ENCODE data around the gene CCBE1.

CCBE1 gene

GRCh38 chr18:59540346-59540745 is 156.9 kb downstream of the CCBE1 start:
- Histone ChIP-seq H3K4me3 (ENCODE audit: low read depth in 1 of 5, low read length in 5 of 5) (no peak overlapping the region), H3K27me3 (ENCODE audit: control insufficient read depth in 5 of 5, insufficient read depth in 4 of 5, low read length in 5 of 5) (no peaks in the 10 kb centered on the region), H3K36me3 (ENCODE audit: control insufficient read depth in 5 of 5, insufficient read depth in 5 of 5, low read length in 5 of 5) (no peaks in the 10 kb centered on the region), H3K27ac (ENCODE audit: low read depth, low read length) (no peak overlapping the region), H3K9me3 (ENCODE audit: control insufficient read depth in 5 of 5, low read length in 5 of 5) (no peaks in the 10 kb centered on the region), H3K9ac (ENCODE audit: low read length in 5 of 5) (no peak overlapping the region), H3K4me1 (ENCODE audit: control insufficient read depth in 5 of 5, insufficient read depth in 5 of 5, low read length in 5 of 5) (peaks cover 0 to 4% (median 0%) of the 10 kb centered on the region in 5 donors)

- Histone ChIP-seq H3K4me3 (ENCODE audit: low read depth in 1 of 5, low read length in 5 of 5) (no peak overlapping the region), H3K9me3 (ENCODE audit: control insufficient read depth in 5 of 5, low read length in 5 of 5) (no peaks in the 10 kb centered on the region), H3K27ac (ENCODE audit: low read depth, low read length) (no peak overlapping the region), H3K36me3 (ENCODE audit: control insufficient read depth in 5 of 5, insufficient read depth in 5 of 5, low read length in 5 of 5) (no peaks in the 10 kb centered on the region), H3K27me3 (ENCODE audit: control insufficient read depth in 5 of 5, insufficient read depth in 4 of 5, low read length in 5 of 5) (no peaks in the 10 kb centered on the region), H3K9ac (ENCODE audit: low read length in 5 of 5) (no peak overlapping the region), H3K4me1 (ENCODE audit: control insufficient read depth in 5 of 5, insufficient read depth in 5 of 5, low read length in 5 of 5) (peaks cover 0 to 4% (median 0%) of the 10 kb centered on the region in 5 donors)
These were observed 158.1 kb downstream of the CCBE1 start for GRCh38 chr18:59539108-59539507.

GRCh38 chr18:59537579-59537978 is 159.6 kb downstream of the CCBE1 start:
- H3K27ac ChIP-seq (ENCODE audit: low read depth, low read length): no peak overlapping the region
- no peaks in the 10 kb centered on the region for H3K9me3 ChIP-seq (ENCODE audit: control insufficient read depth in 5 of 5, low read length in 5 of 5)
- H3K9ac ChIP-seq (ENCODE audit: low read length in 5 of 5): no peak overlapping the region
- H3K36me3 ChIP-seq (ENCODE audit: control insufficient read depth in 5 of 5, insufficient read depth in 5 of 5, low read length in 5 of 5): no peaks in the 10 kb centered on the region
- H3K27me3 ChIP-seq (ENCODE audit: control insufficient read depth in 5 of 5, insufficient read depth in 4 of 5, low read length in 5 of 5): no peaks in the 10 kb centered on the region
- H3K4me1 ChIP-seq (ENCODE audit: control insufficient read depth in 5 of 5, insufficient read depth in 5 of 5, low read length in 5 of 5): peaks cover 0 to 4% (median 0%) of the 10 kb centered on the region in 5 donors
- no peak overlapping the region for H3K4me3 ChIP-seq (ENCODE audit: low read depth in 1 of 5, low read length in 5 of 5)

- Histone ChIP-seq H3K4me3 (ENCODE audit: low read depth in 1 of 5, low read length in 5 of 5) (no peak overlapping the region), H3K27me3 (ENCODE audit: control insufficient read depth in 5 of 5, insufficient read depth in 4 of 5, low read length in 5 of 5) (no peaks in the 10 kb centered on the region), H3K9me3 (ENCODE audit: control insufficient read depth in 5 of 5, low read length in 5 of 5) (no peaks in the 10 kb centered on the region), H3K9ac (ENCODE audit: low read length in 5 of 5) (no peak overlapping the region), H3K4me1 (ENCODE audit: control insufficient read depth in 5 of 5, insufficient read depth in 5 of 5, low read length in 5 of 5) (peaks cover 0 to 4% (median 0%) of the 10 kb centered on the region in 5 donors), H3K36me3 (ENCODE audit: control insufficient read depth in 5 of 5, insufficient read depth in 5 of 5, low read length in 5 of 5) (no peaks in the 10 kb centered on the region), H3K27ac (ENCODE audit: low read depth, low read length) (no peak overlapping the region)
These were observed 161.1 kb downstream of the CCBE1 start for GRCh38 chr18:59536166-59536565.

GRCh38 chr18:59535055-59535454 is 162.2 kb downstream of the CCBE1 start:
- no peaks in the 10 kb centered on the region for H3K27me3 ChIP-seq (ENCODE audit: control insufficient read depth in 5 of 5, insufficient read depth in 4 of 5, low read length in 5 of 5)
- no peak overlapping the region for H3K4me3 ChIP-seq (ENCODE audit: low read depth in 1 of 5, low read length in 5 of 5)
- no peaks in the 10 kb centered on the region for H3K9me3 ChIP-seq (ENCODE audit: control insufficient read depth in 5 of 5, low read length in 5 of 5)
- no peak overlapping the region for H3K9ac ChIP-seq (ENCODE audit: low read length in 5 of 5)
- H3K36me3 ChIP-seq (ENCODE audit: control insufficient read depth in 5 of 5, insufficient read depth in 5 of 5, low read length in 5 of 5): no peaks in the 10 kb centered on the region
- no peaks in the 10 kb centered on the region for H3K4me1 ChIP-seq (ENCODE audit: control insufficient read depth in 5 of 5, insufficient read depth in 5 of 5, low read length in 5 of 5)
- H3K27ac ChIP-seq (ENCODE audit: low read depth, low read length): no peak overlapping the region

- H3K9me3 ChIP-seq (ENCODE audit: control insufficient read depth in 5 of 5, low read length in 5 of 5): no peaks in the 10 kb centered on the region
- H3K4me3 ChIP-seq (ENCODE audit: low read depth in 1 of 5, low read length in 5 of 5): no peak overlapping the region
- no peak overlapping the region for H3K9ac ChIP-seq (ENCODE audit: low read length in 5 of 5)
- no peak overlapping the region for H3K27ac ChIP-seq (ENCODE audit: low read depth, low read length)
- no peaks in the 10 kb centered on the region for H3K36me3 ChIP-seq (ENCODE audit: control insufficient read depth in 5 of 5, insufficient read depth in 5 of 5, low read length in 5 of 5)
- peaks cover 0 to 3% (median 0%) of the 10 kb centered on the region in 5 donors for H3K27me3 ChIP-seq (ENCODE audit: control insufficient read depth in 5 of 5, insufficient read depth in 4 of 5, low read length in 5 of 5)
- no peaks in the 10 kb centered on the region for H3K4me1 ChIP-seq (ENCODE audit: control insufficient read depth in 5 of 5, insufficient read depth in 5 of 5, low read length in 5 of 5)
These were observed 168.4 kb downstream of the CCBE1 start for GRCh38 chr18:59528866-59529265.

GRCh38 chr18:59520562-59521355 is 176.5 kb downstream of the CCBE1 start:
- Histone ChIP-seq H3K27me3 (ENCODE audit: control insufficient read depth in 5 of 5, insufficient read depth in 4 of 5, low read length in 5 of 5) (peaks cover 0 to 3% (median 0%) of the 10 kb centered on the region in 5 donors), H3K27ac (ENCODE audit: low read depth, low read length) (no peak overlapping the region), H3K4me1 (ENCODE audit: control insufficient read depth in 5 of 5, insufficient read depth in 5 of 5, low read length in 5 of 5) (peaks cover 0 to 4% (median 0%) of the 10 kb centered on the region in 5 donors), H3K4me3 (ENCODE audit: low read depth in 1 of 5, low read length in 5 of 5) (no peak overlapping the region), H3K9me3 (ENCODE audit: control insufficient read depth in 5 of 5, low read length in 5 of 5) (no peaks in the 10 kb centered on the region), H3K9ac (ENCODE audit: low read length in 5 of 5) (no peak overlapping the region), H3K36me3 (ENCODE audit: control insufficient read depth in 5 of 5, insufficient read depth in 5 of 5, low read length in 5 of 5) (no peaks in the 10 kb centered on the region)

GRCh38 chr18:59518705-59519104 is 178.5 kb downstream of the CCBE1 start:
- no peak overlapping the region for H3K9ac ChIP-seq (ENCODE audit: low read length in 5 of 5)
- no peak overlapping the region for H3K4me3 ChIP-seq (ENCODE audit: low read depth in 1 of 5, low read length in 5 of 5)
- H3K36me3 ChIP-seq (ENCODE audit: control insufficient read depth in 5 of 5, insufficient read depth in 5 of 5, low read length in 5 of 5): no peaks in the 10 kb centered on the region
- H3K4me1 ChIP-seq (ENCODE audit: control insufficient read depth in 5 of 5, insufficient read depth in 5 of 5, low read length in 5 of 5): peaks cover 0 to 16% (median 9%) of the 10 kb centered on the region in 5 donors
- no peaks in the 10 kb centered on the region for H3K9me3 ChIP-seq (ENCODE audit: control insufficient read depth in 5 of 5, low read length in 5 of 5)
- H3K27me3 ChIP-seq (ENCODE audit: control insufficient read depth in 5 of 5, insufficient read depth in 4 of 5, low read length in 5 of 5): peaks cover 0 to 9% (median 3%) of the 10 kb centered on the region in 5 donors
- no peak overlapping the region for H3K27ac ChIP-seq (ENCODE audit: low read depth, low read length)

GRCh38 chr18:59517446-59518165 is 179.6 kb downstream of the CCBE1 start:
- Histone ChIP-seq H3K9ac (ENCODE audit: low read length in 5 of 5) (no peak overlapping the region), H3K4me3 (ENCODE audit: low read depth in 1 of 5, low read length in 5 of 5) (no peak overlapping the region), H3K9me3 (ENCODE audit: control insufficient read depth in 5 of 5, low read length in 5 of 5) (no peaks in the 10 kb centered on the region), H3K27me3 (ENCODE audit: control insufficient read depth in 5 of 5, insufficient read depth in 4 of 5, low read length in 5 of 5) (peaks cover 0 to 9% (median 6%) of the 10 kb centered on the region in 5 donors), H3K36me3 (ENCODE audit: control insufficient read depth in 5 of 5, insufficient read depth in 5 of 5, low read length in 5 of 5) (no peaks in the 10 kb centered on the region), H3K27ac (ENCODE audit: low read depth, low read length) (no peak overlapping the region), H3K4me1 (ENCODE audit: control insufficient read depth in 5 of 5, insufficient read depth in 5 of 5, low read length in 5 of 5) (peaks cover 0 to 16% (median 9%) of the 10 kb centered on the region in 5 donors)
